ENCODE results near the gene SLC16A7.

GRCh38 chr12:59820594-59821011, 224.8 kb downstream of the SLC16A7 start:
- TF ChIP-seq POLR2A (IDR thresholded peaks at IDR 0.05) (no peak), CTCF (IDR thresholded peaks at IDR 0.05) (no peak)
